Peyer's patch (tissue), 4 donors: ENCODE measurements around the gene HACD2.

Experiments
- CTCF ChIP-seq, 6 experiments: fragments of 450-650 bp in 4 of 6; fragments of 200-600 bp in 2 of 6; sonication (generic) in 1 of 6; IDR thresholded peaks; one replicate each; pipeline ENCODE4 v1.5.1; 2017 to 2019; ENCODE audit warnings: antibody characterized with exemption in 6 of 6, mild to moderate bottlenecking in 3 of 6, moderate library complexity in 1 of 6
- POLR2A ChIP-seq, 2 donors: fragments of 450-650 bp; IDR thresholded peaks; one replicate each; pipeline ENCODE4 v1.5.1; 2017; ENCODE audit warnings: antibody characterized with exemption in 2 of 2, mild to moderate bottlenecking in 2 of 2, moderate library complexity in 2 of 2

GRCh38 chr3:123476967-123477750 lies 107.7 kb downstream of the HACD2 start:
- TF ChIP-seq POLR2A (IDR thresholded peaks at IDR 0.05) = no peak
- TF ChIP-seq CTCF (IDR thresholded peaks at IDR 0.05) = no peak
